Measurements from ENCODE around the gene KRTAP19-8. TPM values are rescaled to one million over a fixed set of nuclear protein-coding genes. Genes with fewer than 3 reads are reported as not detected.

KRTAP19-8 gene
- total RNA-seq, 1 donor from 2014 or later = not detected

DNA sequence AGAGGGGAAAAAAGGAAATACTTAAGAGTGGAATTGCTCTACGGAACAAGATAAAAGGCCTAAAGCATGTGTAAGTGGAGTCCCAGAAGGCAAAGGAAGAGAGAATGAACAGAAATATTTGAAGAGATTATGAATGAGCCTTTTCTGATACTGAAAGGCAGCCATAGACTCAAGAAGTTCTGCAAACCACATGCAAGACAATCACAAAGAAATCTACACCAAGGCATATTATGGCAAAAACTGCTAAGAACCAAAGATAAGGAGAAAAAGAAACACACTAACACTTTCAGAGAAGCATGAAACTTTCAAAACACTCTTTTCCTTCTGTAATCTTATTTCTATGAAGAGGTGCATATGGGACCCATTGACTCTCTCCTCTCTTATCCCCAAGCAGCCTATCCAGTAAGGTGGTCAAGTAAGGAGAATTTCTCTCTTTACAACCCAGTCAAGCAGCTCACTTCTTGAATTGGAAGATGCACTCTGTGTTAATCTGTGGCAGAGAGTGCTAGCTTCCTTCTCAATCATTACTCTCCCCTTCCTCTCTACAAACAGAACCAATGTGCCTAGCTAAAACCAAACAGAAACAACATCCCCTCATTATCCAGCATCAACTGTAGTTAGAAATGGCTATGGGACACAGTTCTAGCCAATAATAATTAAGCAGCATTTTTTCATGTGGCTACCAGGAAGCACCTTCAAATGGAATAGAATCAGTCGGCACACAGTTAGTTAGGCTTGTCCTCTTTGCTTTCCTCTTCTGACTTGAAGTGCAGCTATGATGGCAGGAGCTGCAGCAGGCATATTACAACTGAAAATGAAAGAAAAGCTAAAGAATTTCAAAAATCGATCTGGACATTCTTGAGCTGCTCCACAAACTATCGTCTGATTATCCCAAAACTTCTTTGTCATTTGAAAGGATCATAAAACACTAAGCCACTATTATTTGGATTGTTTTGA, 25.9 kb downstream of the KRTAP19-8 start:
- intact Hi-C loops (cut with DNase I) = no loop called here
- no peaks in the 10 kb centered on the region for H3K9me3 ChIP-seq
- no peak overlapping the region for H3K27ac ChIP-seq
- H3K4me3 ChIP-seq = no peak overlapping the region
- DNase-seq = no peak
- TF ChIP-seq, protein P1, sequence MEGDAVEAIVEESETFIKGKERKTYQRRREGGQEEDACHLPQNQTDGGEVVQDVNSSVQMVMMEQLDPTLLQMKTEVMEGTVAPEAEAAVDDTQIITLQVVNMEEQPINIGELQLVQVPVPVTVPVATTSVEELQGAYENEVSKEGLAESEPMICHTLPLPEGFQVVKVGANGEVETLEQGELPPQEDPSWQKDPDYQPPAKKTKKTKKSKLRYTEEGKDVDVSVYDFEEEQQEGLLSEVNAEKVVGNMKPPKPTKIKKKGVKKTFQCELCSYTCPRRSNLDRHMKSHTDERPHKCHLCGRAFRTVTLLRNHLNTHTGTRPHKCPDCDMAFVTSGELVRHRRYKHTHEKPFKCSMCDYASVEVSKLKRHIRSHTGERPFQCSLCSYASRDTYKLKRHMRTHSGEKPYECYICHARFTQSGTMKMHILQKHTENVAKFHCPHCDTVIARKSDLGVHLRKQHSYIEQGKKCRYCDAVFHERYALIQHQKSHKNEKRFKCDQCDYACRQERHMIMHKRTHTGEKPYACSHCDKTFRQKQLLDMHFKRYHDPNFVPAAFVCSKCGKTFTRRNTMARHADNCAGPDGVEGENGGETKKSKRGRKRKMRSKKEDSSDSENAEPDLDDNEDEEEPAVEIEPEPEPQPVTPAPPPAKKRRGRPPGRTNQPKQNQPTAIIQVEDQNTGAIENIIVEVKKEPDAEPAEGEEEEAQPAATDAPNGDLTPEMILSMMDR (IDR thresholded peaks at IDR 0.05) = no peak
- ATAC-seq = no peak
- no peaks in the 10 kb centered on the region for H3K4me1 ChIP-seq
- no peaks in the 10 kb centered on the region for H3K27me3 ChIP-seq (ENCODE audit: low read depth)
- H3K36me3 ChIP-seq = no peaks in the 10 kb centered on the region

- no peaks in the 10 kb centered on the region for H3K27me3 ChIP-seq (ENCODE audit: low read depth)
- H3K27ac ChIP-seq = no peak overlapping the region
- TF ChIP-seq, protein P1 (IDR thresholded peaks at IDR 0.05) = no peak
- no peak overlapping the region for H3K4me3 ChIP-seq
- no peaks in the 10 kb centered on the region for H3K4me1 ChIP-seq
- ATAC-seq (no peak), DNase-seq (no peak)
- H3K9me3 ChIP-seq = no peaks in the 10 kb centered on the region
- intact Hi-C loops (cut with DNase I) = no loop called here
- H3K36me3 ChIP-seq = no peaks in the 10 kb centered on the region
These were observed 26.9 kb downstream of the KRTAP19-8 start for GRCh38 chr21:31011412-31011811.

DNA sequence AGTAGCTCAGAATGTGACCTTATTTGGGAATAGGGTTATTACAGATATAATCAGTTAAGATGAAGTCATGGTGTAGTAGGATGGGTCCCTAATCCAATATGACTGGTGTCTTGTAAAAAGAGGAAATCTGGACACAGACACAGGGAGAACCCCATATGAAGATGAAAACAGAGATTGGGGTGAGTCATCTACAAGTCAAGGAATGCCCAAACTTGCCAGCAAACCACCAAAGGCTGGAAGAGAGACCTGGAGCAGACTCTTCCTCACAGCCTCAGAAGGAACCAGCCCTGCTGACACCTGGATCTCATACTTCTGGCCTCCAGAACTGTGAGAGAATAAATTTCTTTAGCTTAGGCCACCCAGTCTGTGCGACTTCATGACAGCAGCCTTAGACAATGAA, 29.9 kb downstream of the KRTAP19-8 start:
- ATAC-seq = no peak
- Histone ChIP-seq H3K4me1 (no peaks in the 10 kb centered on the region), H3K27ac (no peak overlapping the region), H3K4me3 (no peak overlapping the region), H3K36me3 (no peaks in the 10 kb centered on the region), H3K27me3 (ENCODE audit: low read depth) (no peaks in the 10 kb centered on the region), H3K9me3 (no peaks in the 10 kb centered on the region)
- intact Hi-C loops (cut with DNase I) = no loop called here
- DNase-seq = no peak
- TF ChIP-seq, protein P1 (IDR thresholded peaks at IDR 0.05) = no peak

GRCh38 chr21:31005019-31005418, 33.3 kb downstream of the KRTAP19-8 start:
- intact Hi-C loops (cut with DNase I) = no loop called here
- no peak overlapping the region for H3K27ac ChIP-seq
- TF ChIP-seq, protein P1 (IDR thresholded peaks at IDR 0.05) = no peak
- no peaks in the 10 kb centered on the region for H3K36me3 ChIP-seq
- DNase-seq = no peak
- H3K9me3 ChIP-seq = no peaks in the 10 kb centered on the region
- no peaks in the 10 kb centered on the region for H3K27me3 ChIP-seq (ENCODE audit: low read depth)
- peak in 1 of 2 donors; percentile 43 for ATAC-seq
- no peaks in the 10 kb centered on the region for H3K4me1 ChIP-seq
- no peak overlapping the region for H3K4me3 ChIP-seq

- intact Hi-C loops (cut with DNase I) = no loop called here
- TF ChIP-seq, protein P1 (IDR thresholded peaks at IDR 0.05) = no peak
- no peaks in the 10 kb centered on the region for H3K4me1 ChIP-seq
- H3K9me3 ChIP-seq = no peaks in the 10 kb centered on the region
- H3K27me3 ChIP-seq (ENCODE audit: low read depth) = no peaks in the 10 kb centered on the region
- H3K4me3 ChIP-seq = no peak overlapping the region
- H3K27ac ChIP-seq = no peak overlapping the region
- DNase-seq = no peak
- no peak for ATAC-seq
- no peaks in the 10 kb centered on the region for H3K36me3 ChIP-seq
These were observed 34.8 kb downstream of the KRTAP19-8 start for GRCh38 chr21:31003471-31003870.
